Measurements from ENCODE around the gene OTUD7B. TPM values are rescaled to one million over a fixed set of nuclear protein-coding genes. Genes with fewer than 3 reads are reported as not detected.

Gene OTUD7B
- total RNA-seq, 3 donors from 2014 or later = 39.2 to 52.7 (median 49.3) TPM

DNA sequence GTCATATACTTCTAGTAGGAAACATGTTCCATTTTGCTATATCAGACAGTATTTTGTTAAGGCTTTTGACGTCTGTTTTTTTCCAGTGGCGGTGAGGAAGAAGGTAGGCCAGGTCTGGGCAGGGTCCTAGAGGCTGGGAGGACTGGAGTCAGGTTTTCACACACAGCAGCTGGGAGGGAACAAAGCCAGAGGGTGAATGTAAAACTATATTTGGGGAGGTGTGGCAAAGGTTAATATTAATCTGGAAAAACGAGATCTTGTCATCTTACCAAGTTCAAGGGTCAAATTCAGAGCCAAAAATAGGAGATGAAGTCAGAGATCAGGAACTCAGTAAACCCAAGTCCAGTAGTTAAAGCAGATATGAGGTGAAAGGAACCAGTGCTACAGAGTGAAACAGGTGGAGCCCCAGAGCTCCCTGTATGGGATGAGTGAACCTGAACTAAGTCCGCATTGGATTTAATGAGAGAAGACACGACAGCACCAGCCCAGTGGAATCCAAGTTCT lies 10.7 kb upstream of the OTUD7B start:
- peak in 2 of 3 donors; percentile 36 to 60 for DNase-seq
- no peak overlapping the region for H3K4me3 ChIP-seq
- H3K4me1 ChIP-seq (ENCODE audit: low read depth) = peaks cover 24% of the 10 kb centered on the region
- H3K9me3 ChIP-seq = no peaks in the 10 kb centered on the region
- intact Hi-C loops (cut with DNase I, micrococcal nuclease) = no loop called here
- H3K36me3 ChIP-seq (ENCODE audit: low read depth) = no peaks in the 10 kb centered on the region
- TF ChIP-seq, protein P1, sequence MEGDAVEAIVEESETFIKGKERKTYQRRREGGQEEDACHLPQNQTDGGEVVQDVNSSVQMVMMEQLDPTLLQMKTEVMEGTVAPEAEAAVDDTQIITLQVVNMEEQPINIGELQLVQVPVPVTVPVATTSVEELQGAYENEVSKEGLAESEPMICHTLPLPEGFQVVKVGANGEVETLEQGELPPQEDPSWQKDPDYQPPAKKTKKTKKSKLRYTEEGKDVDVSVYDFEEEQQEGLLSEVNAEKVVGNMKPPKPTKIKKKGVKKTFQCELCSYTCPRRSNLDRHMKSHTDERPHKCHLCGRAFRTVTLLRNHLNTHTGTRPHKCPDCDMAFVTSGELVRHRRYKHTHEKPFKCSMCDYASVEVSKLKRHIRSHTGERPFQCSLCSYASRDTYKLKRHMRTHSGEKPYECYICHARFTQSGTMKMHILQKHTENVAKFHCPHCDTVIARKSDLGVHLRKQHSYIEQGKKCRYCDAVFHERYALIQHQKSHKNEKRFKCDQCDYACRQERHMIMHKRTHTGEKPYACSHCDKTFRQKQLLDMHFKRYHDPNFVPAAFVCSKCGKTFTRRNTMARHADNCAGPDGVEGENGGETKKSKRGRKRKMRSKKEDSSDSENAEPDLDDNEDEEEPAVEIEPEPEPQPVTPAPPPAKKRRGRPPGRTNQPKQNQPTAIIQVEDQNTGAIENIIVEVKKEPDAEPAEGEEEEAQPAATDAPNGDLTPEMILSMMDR (IDR thresholded peaks at IDR 0.05) = no peak
- peak; percentile 92 for ATAC-seq

- TF ChIP-seq, protein P1 (IDR thresholded peaks at IDR 0.05) = no peak
- DNase-seq = no peak
- H3K4me3 ChIP-seq = no peak overlapping the region
- peaks cover 24% of the 10 kb centered on the region for H3K4me1 ChIP-seq (ENCODE audit: low read depth)
- H3K9me3 ChIP-seq = no peaks in the 10 kb centered on the region
- intact Hi-C loops (cut with DNase I, micrococcal nuclease) = no loop called here
- no peaks in the 10 kb centered on the region for H3K36me3 ChIP-seq (ENCODE audit: low read depth)
- no peak for ATAC-seq
Observed at GRCh38 chr1:150020711-150021110, 10.2 kb upstream of the OTUD7B start.

DNA sequence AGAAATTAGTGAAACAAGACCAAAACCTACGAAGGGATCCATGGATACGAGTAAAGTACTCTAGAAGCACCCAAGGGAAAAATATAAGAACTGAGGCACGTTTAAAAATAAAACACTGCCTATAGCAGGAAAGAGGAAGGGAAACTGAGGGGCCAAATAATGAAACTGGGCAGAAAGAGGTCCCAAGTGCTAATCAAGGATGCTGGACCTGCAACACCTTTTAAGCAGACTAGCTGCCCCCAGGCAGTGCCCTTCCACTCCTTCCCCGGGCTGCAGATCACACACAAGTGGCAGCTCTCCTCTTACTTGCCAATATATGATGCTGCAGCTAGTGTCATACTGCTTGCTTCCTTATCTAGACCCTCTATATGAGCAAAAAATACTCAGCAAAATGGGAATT lies 7.6 kb upstream of the OTUD7B start:
- no peaks in the 10 kb centered on the region for H3K36me3 ChIP-seq (ENCODE audit: low read depth)
- ATAC-seq (no peak), DNase-seq (no peak)
- TF ChIP-seq, protein P1 (IDR thresholded peaks at IDR 0.05) = no peak
- intact Hi-C loops (cut with DNase I, micrococcal nuclease) = no loop called here
- no peaks in the 10 kb centered on the region for H3K9me3 ChIP-seq
- peaks cover 28% of the 10 kb centered on the region for H3K4me1 ChIP-seq (ENCODE audit: low read depth)
- no peak overlapping the region for H3K4me3 ChIP-seq

- TF ChIP-seq, protein P1 (IDR thresholded peaks at IDR 0.05) = no peak
- intact Hi-C loops (cut with DNase I, micrococcal nuclease) = no loop called here
- peak; percentile 83 for ATAC-seq
Observed at GRCh38 chr1:150017206-150017750, 6.8 kb upstream of the OTUD7B start.

DNA sequence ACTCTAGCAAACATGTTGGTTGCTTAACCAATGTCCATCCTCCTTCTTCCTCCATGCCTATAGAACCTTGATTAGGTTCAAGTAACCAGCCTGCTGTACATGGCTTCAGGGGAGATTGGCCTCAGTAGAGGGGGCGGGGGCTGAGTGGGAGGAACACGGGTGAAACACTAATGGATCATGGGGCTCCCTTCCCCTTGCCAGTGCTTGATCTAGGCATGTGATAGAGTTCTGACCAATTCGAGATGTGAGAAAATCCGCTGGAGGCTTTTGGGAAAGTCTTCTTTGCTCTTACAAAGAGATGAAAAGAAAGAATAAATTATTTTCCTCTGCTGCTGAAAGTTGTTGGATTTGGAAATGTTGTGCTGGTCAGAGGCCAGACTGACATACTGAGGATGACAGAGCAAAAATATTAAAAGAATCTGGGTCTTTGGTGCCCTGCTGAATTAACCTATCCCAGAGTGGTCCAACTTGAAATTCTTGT lies 5.2 kb upstream of the OTUD7B start:
- TF ChIP-seq, protein P1 (IDR thresholded peaks at IDR 0.05) = no peak
- DNase-seq (no peak), ATAC-seq (no peak)
- no peaks in the 10 kb centered on the region for H3K9me3 ChIP-seq
- H3K36me3 ChIP-seq (ENCODE audit: low read depth) = no peaks in the 10 kb centered on the region
- H3K4me3 ChIP-seq = no peak overlapping the region
- peaks cover 22% of the 10 kb centered on the region for H3K4me1 ChIP-seq (ENCODE audit: low read depth)
- intact Hi-C loops (cut with DNase I, micrococcal nuclease) = no loop called here

More at GRCh38 chr1:150017206-150017750, 6.8 kb upstream of the OTUD7B start:
- DNase-seq = peak in 2 of 3 donors; percentile 32 to 58
- H3K4me3 ChIP-seq = no peak overlapping the region
- H3K36me3 ChIP-seq (ENCODE audit: low read depth) = no peaks in the 10 kb centered on the region
- H3K9me3 ChIP-seq = no peaks in the 10 kb centered on the region
- peaks cover 28% of the 10 kb centered on the region for H3K4me1 ChIP-seq (ENCODE audit: low read depth)
